Right lobe of liver (tissue), 6 donors: Measurements from ENCODE around the gene SULT4A1. TPM values are rescaled to one million over a fixed set of nuclear protein-coding genes. Genes with fewer than 3 reads are reported as not detected.

ENCODE experiments used
- ATAC-seq, 4 donors: fragments of 200-7000 bp; cut with Tn5 transposase; one replicate each; pipeline ENCODE4 v1.9.1; 2020; ENCODE audit warnings: mild to moderate bottlenecking in 4 of 4, moderate library complexity in 4 of 4
- DNase-seq, 3 donors: peaks; one replicate each; pipeline ENCODE4 v3.0.0-alpha.2; 2020
- H3K27ac ChIP-seq, 3 donors: fragments of 200-600 bp; one replicate each; pipeline ENCODE4 v1.8.0; 2022
- H3K27me3 ChIP-seq, 2 donors: fragments of 200-600 bp; one replicate each; pipeline ENCODE4 v1.8.0; 2022
- H3K36me3 ChIP-seq, 4 donors: fragments of 200-600 bp; sonication (generic) in 1 of 4; one replicate each; pipeline versions ENCODE4 v1.5.1 to v1.8.0; 2017 to 2022; ENCODE audit warnings: control low read depth in 1 of 4
- H3K4me1 ChIP-seq, 4 donors: fragments of 200-600 bp; sonication (generic) in 1 of 4; one replicate each; pipeline versions ENCODE4 v1.5.1 to v1.8.0; 2017 to 2022; ENCODE audit warnings: control low read depth in 1 of 4
- H3K4me3 ChIP-seq, 3 donors: fragments of 200-600 bp; one replicate each; pipeline ENCODE4 v1.8.0; 2022
- H3K9me3 ChIP-seq, 4 donors: fragments of 200-600 bp; sonication (generic) in 1 of 4; one replicate each; pipeline versions ENCODE4 v1.5.1 to v1.8.0; 2017 to 2022; ENCODE audit warnings: control low read depth in 1 of 4
- POLR2A ChIP-seq: fragments of 450-650 bp; IDR thresholded peaks from one replicate; pipeline ENCODE4 v1.6.1; 2017; ENCODE audit warnings: antibody characterized with exemption, mild to moderate bottlenecking
- WGBS: methylation state at CpG from one replicate; pipeline ENCODE4 v1.1.6; 2018; ENCODE audit warnings: low coverage, low lambda C conversion rate; ENCODE audit not compliant: insufficient coverage; ENCODE audit errors: missing lambda C conversion rate; 5-methylcytosine and 5-hydroxymethylcytosine counted together
- intact Hi-C, 2 donors: fragments of 100-400 bp; cut with DNase I; formaldehyde crosslinking; loops; one replicate each; pipeline versions ENCODE4 v1.11.2 to v1.14.1; 2022
- total RNA-seq, 6 experiments: library from RNA; depleted of rRNA in 2 of 6; stranded (reverse); fragments of >200 nt in 2 of 6; fragmentation: NEBNext Ultra II Directional in 3 of 6; extraction: Animal tissue kit (Norgen Biotek cat#: 25700) in 3 of 6; gene quantifications; one replicate each; pipeline versions ENCODE4 v1.1.0 to v1.2.4, GENCODE V29; 2016 to 2023
- TF ChIP-seq, protein P1 (sequence below), 4 donors: fragments of 200-600 bp in 3 of 4; fragments of 450-650 bp in 1 of 4; IDR thresholded peaks; one replicate each; pipeline versions ENCODE4 v1.5.1 to v1.8.0; 2016 to 2022; ENCODE audit warnings: antibody characterized with exemption in 4 of 4, mild to moderate bottlenecking in 2 of 4
- donor health status: DM: no; HTN: yes; CAD: no.
- donor health status: DM: no; HTN: no; CAD: no.
- donor health status: DM: no; HTN: no; CAD: no.
- donor health status: DM: no; HTN: yes; CAD: no.
- donor health status: DM: no; HTN: yes; CAD: no.

Gene SULT4A1
- total RNA-seq, 6 experiments from 2014 or later = 0.09 to 0.20 (median 0.15) TPM; not detected in 2

DNA sequence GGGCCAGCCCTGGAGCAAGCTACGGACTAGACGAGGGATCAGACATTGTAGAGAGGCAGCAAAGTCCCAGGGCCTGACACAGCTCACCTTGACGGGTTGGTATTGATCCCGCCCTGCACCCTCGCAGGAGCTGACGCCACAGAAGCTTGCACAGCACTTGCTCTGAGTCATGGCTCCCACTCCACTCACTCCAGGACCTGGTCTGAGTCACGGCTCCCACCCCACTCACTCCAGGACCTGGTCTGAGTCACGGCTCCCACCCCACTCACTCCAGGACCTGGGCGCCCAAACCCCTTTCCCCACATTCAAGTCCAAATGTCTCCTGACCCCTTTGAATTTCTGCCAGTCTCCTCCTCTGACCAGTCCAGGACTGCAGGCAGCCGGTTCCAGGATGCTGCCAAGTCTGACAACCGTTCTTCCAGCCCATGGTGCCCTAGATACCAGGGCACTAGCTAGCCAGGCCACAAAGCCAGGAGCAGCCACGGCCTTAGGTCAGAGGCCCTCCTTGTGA is 35.5 kb upstream of the SULT4A1 start:
- peak overlapping the region in 1 of 3 donors; percentile 21 for H3K27ac ChIP-seq
- WGBS = 25% methylated on average over 5 of the region's 12 CpGs
- H3K36me3 ChIP-seq = no peaks in the 10 kb centered on the region
- H3K9me3 ChIP-seq = no peaks in the 10 kb centered on the region
- intact Hi-C loops = no loop called here
- TF ChIP-seq POLR2A = no peak
- TF ChIP-seq, protein P1, sequence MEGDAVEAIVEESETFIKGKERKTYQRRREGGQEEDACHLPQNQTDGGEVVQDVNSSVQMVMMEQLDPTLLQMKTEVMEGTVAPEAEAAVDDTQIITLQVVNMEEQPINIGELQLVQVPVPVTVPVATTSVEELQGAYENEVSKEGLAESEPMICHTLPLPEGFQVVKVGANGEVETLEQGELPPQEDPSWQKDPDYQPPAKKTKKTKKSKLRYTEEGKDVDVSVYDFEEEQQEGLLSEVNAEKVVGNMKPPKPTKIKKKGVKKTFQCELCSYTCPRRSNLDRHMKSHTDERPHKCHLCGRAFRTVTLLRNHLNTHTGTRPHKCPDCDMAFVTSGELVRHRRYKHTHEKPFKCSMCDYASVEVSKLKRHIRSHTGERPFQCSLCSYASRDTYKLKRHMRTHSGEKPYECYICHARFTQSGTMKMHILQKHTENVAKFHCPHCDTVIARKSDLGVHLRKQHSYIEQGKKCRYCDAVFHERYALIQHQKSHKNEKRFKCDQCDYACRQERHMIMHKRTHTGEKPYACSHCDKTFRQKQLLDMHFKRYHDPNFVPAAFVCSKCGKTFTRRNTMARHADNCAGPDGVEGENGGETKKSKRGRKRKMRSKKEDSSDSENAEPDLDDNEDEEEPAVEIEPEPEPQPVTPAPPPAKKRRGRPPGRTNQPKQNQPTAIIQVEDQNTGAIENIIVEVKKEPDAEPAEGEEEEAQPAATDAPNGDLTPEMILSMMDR (IDR thresholded peaks at IDR 0.05) = no peak
- no peaks in the 10 kb centered on the region for H3K27me3 ChIP-seq
- peak; percentile 23 to 79 (median 72) for ATAC-seq
- DNase-seq = peak in 2 of 3 donors; percentile 85 to 90
- H3K4me1 ChIP-seq = peaks cover 0 to 24% (median 0%) of the 10 kb centered on the region in 4 donors
- H3K4me3 ChIP-seq = no peak overlapping the region

DNA sequence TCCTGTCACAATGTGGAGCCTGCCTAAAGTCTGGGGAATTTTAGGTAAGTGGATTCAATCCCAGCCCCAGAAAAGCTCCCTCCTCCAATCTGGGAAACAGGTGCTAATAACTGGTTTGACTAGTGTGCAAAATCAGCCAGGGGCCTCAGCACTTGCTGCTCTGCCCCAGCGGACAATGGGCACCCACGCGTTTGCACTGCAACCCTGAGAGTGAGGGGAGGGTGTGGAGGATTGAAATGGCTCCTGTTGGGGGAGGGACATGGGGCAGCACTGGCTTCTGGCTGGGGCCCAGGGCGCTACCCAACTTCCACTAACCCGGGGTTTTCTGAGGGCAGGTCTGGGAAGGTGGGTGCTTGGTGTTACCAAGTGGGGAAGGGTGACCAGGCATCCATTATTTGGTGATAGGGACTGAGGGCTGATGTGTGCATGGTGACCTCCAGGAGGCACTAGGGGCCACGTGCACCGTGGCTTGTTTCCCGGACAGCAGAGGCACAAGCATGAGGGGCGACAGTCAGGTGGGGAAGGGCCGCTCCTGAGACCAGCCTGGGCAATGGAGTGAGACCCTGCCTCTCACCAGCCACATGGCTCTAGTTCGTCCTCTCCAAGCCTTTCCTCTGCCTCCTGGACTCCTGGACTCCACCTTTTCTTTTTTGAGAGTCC is 33.8 kb upstream of the SULT4A1 start:
- Histone ChIP-seq H3K27ac (no peak overlapping the region), H3K27me3 (peaks cover 0 to 9% of the 10 kb centered on the region in 2 donors), H3K36me3 (no peaks in the 10 kb centered on the region), H3K4me3 (no peak overlapping the region), H3K9me3 (no peaks in the 10 kb centered on the region), H3K4me1 (peaks cover 0 to 30% (median 3%) of the 10 kb centered on the region in 4 donors)
- WGBS = 62% methylated on average over 3 of the region's 11 CpGs
- TF ChIP-seq POLR2A = no peak
- TF ChIP-seq, protein P1 (IDR thresholded peaks at IDR 0.05) = no peak
- intact Hi-C loops = no loop called here
- no peak for ATAC-seq
- DNase-seq = peak in 1 of 3 donors; percentile 32

DNA sequence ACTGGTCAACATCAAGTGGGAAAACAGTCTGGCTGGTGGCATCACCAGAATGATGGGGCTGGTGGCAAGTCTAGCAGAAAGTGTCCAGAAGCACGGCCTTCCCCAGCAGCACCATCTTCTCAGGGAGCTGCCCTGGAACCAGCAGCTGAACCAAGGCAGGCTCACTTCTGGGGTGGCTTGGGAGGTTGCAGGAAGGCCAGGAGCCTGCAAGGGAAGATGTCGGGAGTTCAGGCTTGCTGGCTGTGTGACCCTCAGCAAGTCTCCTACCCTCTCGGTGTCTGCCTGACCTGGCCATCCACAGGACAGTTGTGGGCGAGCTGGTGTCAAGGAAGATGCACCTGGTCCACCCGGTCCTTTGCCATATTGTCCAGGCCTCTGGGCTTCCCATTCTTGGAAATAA is 31.8 kb upstream of the SULT4A1 start:
- Histone ChIP-seq H3K9me3 (no peaks in the 10 kb centered on the region), H3K4me1 (peaks cover 0 to 25% (median 3%) of the 10 kb centered on the region in 4 donors), H3K4me3 (no peak overlapping the region), H3K27ac (no peak overlapping the region), H3K36me3 (no peaks in the 10 kb centered on the region), H3K27me3 (peaks cover 0 to 15% of the 10 kb centered on the region in 2 donors)
- no CpG with 5 or more reads among the region's 5 CpGs for WGBS
- ATAC-seq (no peak), DNase-seq (peak in 1 of 3 donors; percentile 28)
- TF ChIP-seq POLR2A = no peak
- TF ChIP-seq, protein P1 (IDR thresholded peaks at IDR 0.05) = no peak
- intact Hi-C loops = no loop called here

DNA sequence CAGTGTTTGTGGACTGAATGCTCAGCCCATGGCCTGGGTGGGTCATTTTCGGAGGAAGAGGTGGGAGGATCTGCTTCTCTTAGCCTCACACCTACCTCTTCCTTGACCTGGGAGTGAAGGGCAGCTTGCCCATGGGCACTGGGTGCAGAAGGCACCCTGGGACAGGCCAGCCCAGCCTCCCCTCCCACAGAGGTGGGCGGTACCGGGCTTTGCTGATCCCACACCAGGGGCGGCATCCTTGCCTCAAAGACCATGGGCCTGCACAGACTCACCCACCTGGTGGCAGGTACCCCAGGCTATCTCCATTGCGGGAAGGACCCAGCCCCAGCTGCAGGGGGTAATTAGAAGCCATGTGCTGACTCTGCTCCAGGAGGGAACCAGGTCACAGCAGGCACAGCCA is 31.0 kb upstream of the SULT4A1 start:
- H3K27ac ChIP-seq = no peak overlapping the region
- peaks cover 0 to 16% (median 3%) of the 10 kb centered on the region in 4 donors for H3K4me1 ChIP-seq
- peaks cover 0 to 15% of the 10 kb centered on the region in 2 donors for H3K27me3 ChIP-seq
- no peak overlapping the region for H3K4me3 ChIP-seq
- H3K36me3 ChIP-seq = no peaks in the 10 kb centered on the region
- no peaks in the 10 kb centered on the region for H3K9me3 ChIP-seq
- TF ChIP-seq, protein P1 (IDR thresholded peaks at IDR 0.05) = no peak
- no peak for TF ChIP-seq POLR2A
- 20% methylated on average over 1 of the region's 5 CpGs for WGBS
- intact Hi-C loops = no loop called here
- ATAC-seq = no peak
- peak in 1 of 3 donors; percentile 27 for DNase-seq
